Stimulated activated CD8-positive, alpha-beta memory T cell treated with anti-CD3 and anti-CD28 coated beads, Interleukin-4, amount 100 ng/mL, for 24 hours (primary cell): Measurements from ENCODE around the gene PITX3.
"Not testable (repeated sequence)": the region's sequence is repeated elsewhere in the genome, so short reads cannot be mapped to it uniquely, and the experiment has no call there.

Experiments
- DNase-seq: peaks from one replicate; pipeline ENCODE4 v3.0.0-alpha.2; 2020; ENCODE audit warnings: low read depth

The PITX3 gene

DNA sequence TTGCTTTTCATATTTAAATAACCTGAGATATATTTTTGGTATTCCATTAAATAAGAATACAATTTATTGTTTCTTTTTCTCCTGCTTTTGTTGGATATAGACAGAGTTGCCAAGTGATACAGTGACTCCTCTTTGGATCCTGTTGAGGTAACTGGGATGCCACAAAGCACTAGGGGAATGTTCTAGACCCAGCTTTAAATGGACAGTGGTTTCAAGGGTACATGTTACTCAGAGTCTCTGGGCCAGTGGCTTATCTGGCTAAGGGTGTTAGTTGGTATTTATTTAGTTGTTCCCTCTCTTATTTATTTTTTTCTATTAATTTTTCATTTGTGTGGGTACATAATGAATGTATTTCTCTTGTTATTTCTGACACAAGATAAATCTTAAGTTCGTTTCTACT, 13.1 kb upstream of the PITX3 start:
- no peak for DNase-seq

- DNase-seq, result not testable (repeated sequence)
Measured at GRCh38 chr10:102252508-102252907, 11.2 kb upstream of the PITX3 start.

DNA sequence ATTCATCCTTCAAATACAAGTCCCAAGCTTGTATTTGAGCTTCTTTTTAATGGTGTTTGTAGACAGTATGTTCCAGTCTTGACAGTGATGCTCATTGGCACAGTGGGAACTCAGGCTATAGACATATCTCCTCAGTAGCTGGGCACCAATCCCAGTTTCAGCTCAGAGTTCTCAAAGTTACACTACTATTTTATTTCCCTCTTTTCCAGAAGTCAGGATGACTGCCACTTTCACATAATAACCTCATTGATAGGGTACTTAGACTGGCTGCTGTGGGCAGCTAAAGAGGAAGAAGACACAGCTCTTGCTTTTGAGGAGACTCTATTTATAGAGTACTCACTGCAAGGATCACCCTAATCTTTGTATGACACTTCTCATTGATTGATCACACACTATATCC, 6.4 kb upstream of the PITX3 start:
- DNase-seq, result no peak

DNA sequence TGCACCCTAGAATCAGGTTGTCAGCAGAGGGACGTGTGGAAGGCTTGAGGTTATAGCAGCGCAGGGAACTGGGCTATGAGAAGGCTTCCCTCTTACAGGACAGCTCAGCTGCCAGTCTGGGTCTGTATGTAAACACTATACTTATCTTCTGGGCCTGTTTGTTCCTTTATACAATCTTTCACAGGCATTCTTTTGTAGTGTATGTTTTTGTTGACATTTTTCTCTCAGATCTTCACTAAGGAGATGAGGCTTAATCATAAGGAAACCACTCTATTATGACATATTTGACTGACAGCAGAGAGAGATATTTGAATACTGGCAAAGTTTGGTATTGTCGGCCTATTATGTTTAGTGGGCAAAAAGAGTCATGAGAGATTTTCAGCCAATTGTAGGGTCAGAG, 4.9 kb upstream of the PITX3 start:
- no peak for DNase-seq

- DNase-seq, result no peak
Measured at GRCh38 chr10:102245932-102246251, 4.6 kb upstream of the PITX3 start.

DNA sequence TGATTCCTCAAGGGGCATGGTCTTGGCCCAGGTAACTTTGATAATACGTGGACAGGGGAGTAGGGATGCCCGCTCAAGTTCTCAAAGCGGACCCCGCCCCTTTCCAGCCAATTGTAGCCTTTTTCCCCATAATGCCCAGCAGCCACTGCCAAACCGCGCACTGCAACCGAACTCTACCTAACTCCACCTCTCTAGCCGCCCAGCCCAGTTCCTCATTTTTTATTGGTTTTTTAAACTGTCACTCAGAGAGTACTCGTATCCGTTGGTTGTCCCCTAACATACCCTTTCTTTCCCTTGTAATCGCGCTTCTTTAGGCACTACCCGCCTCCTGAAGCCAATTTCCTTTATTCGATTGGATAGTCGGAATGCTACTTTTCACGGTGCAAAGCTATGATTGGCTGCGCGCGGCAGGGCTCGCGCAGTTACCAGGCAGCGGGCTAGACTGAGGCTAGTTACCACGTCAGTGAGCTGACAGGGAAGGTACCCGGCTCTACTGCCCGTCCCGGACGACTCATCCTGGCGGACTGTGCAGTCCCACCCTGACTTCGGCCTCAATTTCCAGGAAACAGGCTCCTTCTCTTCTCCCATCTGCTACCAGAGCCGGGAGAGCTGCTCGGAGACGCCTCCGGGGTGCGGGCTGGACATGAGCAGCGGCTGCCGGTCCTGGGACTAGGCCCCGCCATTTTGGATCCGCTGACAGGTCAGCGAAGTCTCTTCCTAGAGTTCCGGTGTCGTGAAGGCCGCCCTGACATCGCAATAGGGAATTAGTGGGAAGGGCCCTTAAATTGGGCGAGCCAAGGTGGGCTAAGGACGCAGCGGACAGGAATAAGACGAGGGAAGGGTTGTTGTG, 4.0 kb upstream of the PITX3 start, which contains the start of gene GBF1:
GBF1 (plus strand) TSS at position 451 of the 850 bp plus-strand sequence. CDS start 13,407 bp downstream, outside the sequence.
- peak; percentile 74 for DNase-seq

GRCh38 chr10:102243309-102243708, 2.0 kb upstream of the PITX3 start:
- DNase-seq, result no peak

GRCh38 chr10:102242118-102242485, 790 bp upstream of the PITX3 start:
- no peak for DNase-seq

DNA sequence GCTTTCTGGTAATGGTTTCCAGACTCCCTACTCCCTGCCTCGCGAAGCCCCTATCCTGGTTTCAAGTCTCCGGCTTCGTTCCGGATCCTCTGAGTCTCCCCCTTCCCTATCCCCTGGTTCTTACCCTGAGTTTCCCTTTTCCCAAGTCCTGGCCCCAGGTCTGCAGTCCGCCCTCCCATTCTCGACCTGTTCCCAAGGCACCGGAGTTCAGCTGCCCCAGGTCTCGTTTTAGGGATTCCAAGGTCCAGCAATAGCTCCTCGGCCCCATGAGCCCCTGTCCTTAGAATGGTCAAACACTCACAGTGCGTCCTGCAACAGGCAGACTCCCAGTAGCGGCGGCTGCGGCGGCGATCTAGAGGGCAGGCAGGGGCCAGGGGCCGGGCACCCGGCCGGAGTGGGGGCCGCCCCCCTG, 274 bp downstream of the PITX3 start:
- DNase-seq, result no peak

- DNase-seq, result no peak
Measured at GRCh38 chr10:102240467-102241031, 763 bp downstream of the PITX3 start.

DNA sequence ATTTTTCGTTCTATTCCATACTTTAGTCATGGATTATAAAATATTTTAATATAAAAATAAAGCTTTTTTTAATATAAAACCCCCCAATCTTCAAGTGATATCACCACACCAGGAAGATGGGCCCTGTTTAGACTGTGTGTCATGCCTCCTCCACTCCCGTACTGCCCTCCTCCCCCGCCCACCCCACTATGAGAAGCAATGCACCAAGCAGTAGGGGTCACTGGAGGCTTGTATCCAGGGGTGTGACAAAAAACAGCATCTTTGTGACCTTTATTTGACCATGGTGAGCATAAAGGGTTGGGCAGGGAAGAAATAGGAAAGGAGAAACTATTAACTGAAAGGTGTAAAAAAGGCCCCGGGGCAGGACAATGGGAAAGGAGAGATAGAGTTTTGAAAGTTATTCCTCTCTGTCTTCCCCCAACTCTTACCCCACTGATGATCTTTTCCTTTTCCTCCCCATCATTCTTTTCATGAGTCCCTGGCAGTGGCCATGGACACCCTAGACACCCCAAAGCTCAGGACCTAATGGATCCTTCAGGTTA, 3.5 kb downstream of the PITX3 start:
- DNase-seq, result no peak

GRCh38 chr10:102236006-102236405, 5.3 kb downstream of the PITX3 start:
- DNase-seq, result no peak

GRCh38 chr10:102235598-102235920, 5.8 kb downstream of the PITX3 start:
- no peak for DNase-seq

- no peak for DNase-seq
Measured at GRCh38 chr10:102234888-102235597, 6.3 kb downstream of the PITX3 start.

DNA sequence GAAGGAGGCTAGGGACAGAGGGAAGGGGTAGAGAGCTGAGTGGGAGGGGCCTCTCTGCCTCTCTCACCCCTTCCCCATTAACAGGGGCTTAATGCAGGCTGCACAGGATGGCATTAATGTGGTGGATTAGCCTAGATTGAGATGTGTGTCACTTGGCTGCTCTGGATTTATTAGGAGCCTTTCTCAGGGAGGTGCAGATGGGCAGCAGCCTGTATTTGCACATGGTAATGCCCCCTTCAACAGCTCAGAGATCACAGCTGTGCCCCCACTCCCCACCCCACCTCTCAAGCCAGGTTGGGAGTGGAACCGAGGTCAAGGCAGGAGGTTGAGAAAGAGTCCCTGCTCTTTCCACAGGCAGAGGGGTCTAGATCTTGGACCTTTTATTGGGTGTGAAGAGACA, 7.3 kb downstream of the PITX3 start:
- DNase-seq, result no peak

GRCh38 chr10:102231357-102232318, 9.7 kb downstream of the PITX3 start:
- DNase-seq, result peak; percentile 50

GRCh38 chr10:102230861-102231356, 10.4 kb downstream of the PITX3 start:
- DNase-seq, result no peak

DNA sequence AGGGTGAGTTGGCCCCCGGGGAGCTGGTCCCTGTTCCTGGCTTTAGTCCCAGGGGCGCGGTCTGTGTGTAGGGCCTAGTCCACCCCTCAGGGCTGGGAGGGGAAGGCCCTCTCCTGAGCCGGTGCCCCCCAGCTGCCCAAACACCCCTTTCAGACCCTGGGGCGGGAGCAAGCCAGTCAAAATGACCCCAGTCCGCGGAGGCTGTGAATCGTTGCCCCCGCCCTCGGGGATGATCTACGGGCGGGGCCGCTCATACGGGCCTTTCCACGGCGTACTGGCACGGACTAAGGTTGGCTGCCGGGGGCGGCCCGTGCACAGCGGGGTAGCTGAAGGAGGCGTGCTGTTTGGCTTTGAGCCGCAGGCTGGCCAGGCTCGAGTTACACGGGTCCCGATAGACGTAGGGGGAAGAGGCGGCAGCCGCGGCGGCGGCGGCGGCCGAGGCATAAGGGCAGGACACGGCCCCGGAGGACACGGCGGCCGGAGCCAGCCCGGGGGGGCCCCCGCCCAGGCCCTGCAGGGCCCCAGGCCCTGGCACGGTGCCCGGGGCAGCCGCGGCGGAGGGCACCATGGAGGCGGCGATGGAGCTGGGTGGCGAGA, 10.9 kb downstream of the PITX3 start:
- no peak for DNase-seq

GRCh38 chr10:102229810-102230263, 11.5 kb downstream of the PITX3 start:
- peak; percentile 76 for DNase-seq

DNA sequence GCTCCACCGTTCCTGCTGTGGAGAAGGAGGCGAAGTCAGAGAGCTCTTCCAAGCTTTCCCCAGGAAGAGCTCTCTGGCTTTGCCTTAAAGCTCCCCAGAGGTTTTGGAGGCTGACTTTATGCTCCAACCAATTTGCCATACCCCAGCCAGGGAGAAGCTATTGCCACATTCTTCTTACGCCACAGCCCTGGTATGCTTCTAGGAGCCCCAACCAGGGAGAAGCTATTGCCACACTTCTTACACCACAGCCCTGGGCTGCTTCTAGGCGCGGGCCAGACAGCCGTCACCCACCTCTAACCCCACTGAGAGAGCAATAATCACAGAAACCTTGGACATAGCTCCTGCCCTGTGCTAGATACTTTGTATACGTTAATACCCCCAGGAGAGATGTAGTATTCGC, 14.3 kb downstream of the PITX3 start:
- no peak for DNase-seq

GRCh38 chr10:102226542-102226870, 14.8 kb downstream of the PITX3 start:
- DNase-seq, result no peak
